Measurements from ENCODE around the gene PTPRO. TPM values are rescaled to one million over a fixed set of nuclear protein-coding genes. Genes with fewer than 3 reads are reported as not detected.

The PTPRO gene
- polyA plus RNA-seq, 1 experiment, result 0.10 TPM

GRCh38 chr12:15278816-15279658 is 43.3 kb upstream of the PTPRO start:
- H3K27ac ChIP-seq (ENCODE audit: low read depth, low read length), result no peak overlapping the region
- no peaks in the 10 kb centered on the region for H3K27me3 ChIP-seq (ENCODE audit: control insufficient read depth, insufficient read depth, low read length)
- no peak overlapping the region for H3K4me3 ChIP-seq (ENCODE audit: low read depth, low read length)
- H3K9me3 ChIP-seq (ENCODE audit: control insufficient read depth, insufficient read depth, low read length), result no peaks in the 10 kb centered on the region
- TF ChIP-seq CTCF (IDR thresholded peaks at IDR 0.05; ENCODE audit: low read depth, low read length), result no peak
- no peak for DNase-seq (ENCODE audit: low read depth, low spot score)
- ChIA-PET CTCF (interaction anchor here (1.0 to 7.1 kb wide), 4 partner anchors 10 to 311 kb away, joined by 3 to 150 read pairs (median 4); no protein-coding TSS in a partner anchor), POLR2A (no interaction called here)

- Histone ChIP-seq H3K27me3 (ENCODE audit: control insufficient read depth, insufficient read depth, low read length) (no peaks in the 10 kb centered on the region), H3K9me3 (ENCODE audit: control insufficient read depth, insufficient read depth, low read length) (no peaks in the 10 kb centered on the region), H3K27ac (ENCODE audit: low read depth, low read length) (no peak overlapping the region), H3K4me3 (ENCODE audit: low read depth, low read length) (no peak overlapping the region)
- DNase-seq (ENCODE audit: low read depth, low spot score), result no peak
- ChIA-PET CTCF (interaction anchor here (1.1 to 7.1 kb wide), 3 partner anchors 11 to 305 kb away, joined by 6 to 150 read pairs (median 10); no protein-coding TSS in a partner anchor), POLR2A (no interaction called here)
- no peak for TF ChIP-seq CTCF (IDR thresholded peaks at IDR 0.05; ENCODE audit: low read depth, low read length)
These were observed 41.4 kb upstream of the PTPRO start for GRCh38 chr12:15280930-15281329.

GRCh38 chr12:15289192-15289591 is 33.1 kb upstream of the PTPRO start:
- no peaks in the 10 kb centered on the region for H3K27me3 ChIP-seq (ENCODE audit: control insufficient read depth, insufficient read depth, low read length)
- no peaks in the 10 kb centered on the region for H3K9me3 ChIP-seq (ENCODE audit: control insufficient read depth, insufficient read depth, low read length)
- no peak for TF ChIP-seq CTCF (IDR thresholded peaks at IDR 0.05; ENCODE audit: low read depth, low read length)
- ChIA-PET CTCF (no interaction called here), POLR2A (no interaction called here)
- no peak overlapping the region for H3K4me3 ChIP-seq (ENCODE audit: low read depth, low read length)
- no peak overlapping the region for H3K27ac ChIP-seq (ENCODE audit: low read depth, low read length)
- DNase-seq (ENCODE audit: low read depth, low spot score), result no peak

GRCh38 chr12:15293731-15294130 is 28.6 kb upstream of the PTPRO start:
- ChIA-PET CTCF (no interaction called here), POLR2A (no interaction called here)
- H3K9me3 ChIP-seq (ENCODE audit: control insufficient read depth, insufficient read depth, low read length), result no peaks in the 10 kb centered on the region
- no peaks in the 10 kb centered on the region for H3K27me3 ChIP-seq (ENCODE audit: control insufficient read depth, insufficient read depth, low read length)
- no peak overlapping the region for H3K27ac ChIP-seq (ENCODE audit: low read depth, low read length)
- no peak for TF ChIP-seq CTCF (IDR thresholded peaks at IDR 0.05; ENCODE audit: low read depth, low read length)
- no peak for DNase-seq (ENCODE audit: low read depth, low spot score)
- no peak overlapping the region for H3K4me3 ChIP-seq (ENCODE audit: low read depth, low read length)

- no peak overlapping the region for H3K4me3 ChIP-seq (ENCODE audit: low read depth, low read length)
- no peaks in the 10 kb centered on the region for H3K9me3 ChIP-seq (ENCODE audit: control insufficient read depth, insufficient read depth, low read length)
- no peak for DNase-seq (ENCODE audit: low read depth, low spot score)
- POLR2A ChIA-PET, result no interaction called here
- H3K27ac ChIP-seq (ENCODE audit: low read depth, low read length), result no peak overlapping the region
- no peaks in the 10 kb centered on the region for H3K27me3 ChIP-seq (ENCODE audit: control insufficient read depth, insufficient read depth, low read length)
- CTCF ChIA-PET, result no interaction called here
- TF ChIP-seq CTCF (IDR thresholded peaks at IDR 0.05; ENCODE audit: low read depth, low read length), result no peak
These were observed 22.4 kb upstream of the PTPRO start for GRCh38 chr12:15299947-15300346.

Measured in AG04450 (cell line).